Inferior parietal cortex (tissue), 1 donor: Measurements from ENCODE around the gene SPPL2C.

Source experiments
- DNase-seq: peaks from one replicate; pipeline ENCODE4 v3.0.0-alpha.2; 2016; ENCODE audit errors: extremely low spot score

SPPL2C gene

GRCh38 chr17:45844695-45845375 is at the start of gene SPPL2C:
SPPL2C (plus strand) TSS chr17:45844881; CDS start chr17:45844907, 26 bp downstream.
- no peak for DNase-seq

- DNase-seq = no peak
Measured at GRCh38 chr17:45800816-45801215, 43.9 kb upstream of the SPPL2C start.

GRCh38 chr17:45801421-45801820 is 43.3 kb upstream of the SPPL2C start:
- no peak for DNase-seq

- no peak for DNase-seq
Measured at GRCh38 chr17:45808845-45809244, 35.8 kb upstream of the SPPL2C start.

- no peak for DNase-seq
Measured at GRCh38 chr17:45809499-45809898, 35.2 kb upstream of the SPPL2C start.

- DNase-seq = no peak
Measured at GRCh38 chr17:45812102-45812501, 32.6 kb upstream of the SPPL2C start.

- DNase-seq = no peak
Measured at GRCh38 chr17:45813048-45813725, 31.5 kb upstream of the SPPL2C start.

- DNase-seq = no peak
Measured at GRCh38 chr17:45814622-45815606, 29.8 kb upstream of the SPPL2C start.

GRCh38 chr17:45815752-45816151 is 28.9 kb upstream of the SPPL2C start:
- no peak for DNase-seq

GRCh38 chr17:45818041-45818440 is 26.6 kb upstream of the SPPL2C start:
- no peak for DNase-seq

GRCh38 chr17:45818699-45819098 is 26.0 kb upstream of the SPPL2C start:
- DNase-seq = peak; percentile 26

- no peak for DNase-seq
Measured at GRCh38 chr17:45819632-45820031, 25.0 kb upstream of the SPPL2C start.

GRCh38 chr17:45820052-45820780 is 24.5 kb upstream of the SPPL2C start:
- no peak for DNase-seq

GRCh38 chr17:45821147-45821546 is 23.5 kb upstream of the SPPL2C start:
- DNase-seq = no peak

- no peak for DNase-seq
Measured at GRCh38 chr17:45823598-45823997, 21.1 kb upstream of the SPPL2C start.

- no peak for DNase-seq
Measured at GRCh38 chr17:45824475-45824874, 20.2 kb upstream of the SPPL2C start.

- no peak for DNase-seq
Measured at GRCh38 chr17:45824901-45825492, 19.7 kb upstream of the SPPL2C start.

- DNase-seq = no peak
Measured at GRCh38 chr17:45825792-45826191, 18.9 kb upstream of the SPPL2C start.

GRCh38 chr17:45826919-45827588 is 17.6 kb upstream of the SPPL2C start:
- DNase-seq = no peak

GRCh38 chr17:45828171-45828570 is 16.5 kb upstream of the SPPL2C start:
- no peak for DNase-seq
